Measurements from ENCODE around the gene P2RX1.
"Not testable (repeated sequence)": the region's sequence is repeated elsewhere in the genome, so short reads cannot be mapped to it uniquely, and the experiment has no call there.

Gene P2RX1

DNA sequence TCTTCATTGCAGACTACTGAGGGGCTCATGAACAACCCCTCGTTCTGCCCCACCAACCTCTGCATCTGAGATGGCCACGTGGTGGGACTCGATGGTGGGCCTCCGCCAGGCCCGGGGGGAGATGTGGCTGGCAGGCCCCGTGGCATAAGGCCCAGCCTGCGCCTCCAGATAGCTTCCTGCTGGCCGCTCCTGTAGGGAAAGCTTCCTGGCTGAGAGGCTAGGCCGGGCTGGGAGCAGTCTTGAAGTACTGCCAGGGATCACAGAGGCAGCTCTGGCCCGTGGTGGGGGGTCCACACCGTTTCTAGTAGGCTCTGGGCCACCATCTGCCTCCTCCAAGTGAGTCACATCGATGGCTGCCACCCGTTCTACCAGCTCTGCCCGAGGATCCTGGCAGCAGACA is 31.0 kb downstream of the P2RX1 start:
- DNase-seq = no peak

GRCh38 chr17:3884188-3884587 is 32.1 kb downstream of the P2RX1 start:
- DNase-seq = no peak

DNA sequence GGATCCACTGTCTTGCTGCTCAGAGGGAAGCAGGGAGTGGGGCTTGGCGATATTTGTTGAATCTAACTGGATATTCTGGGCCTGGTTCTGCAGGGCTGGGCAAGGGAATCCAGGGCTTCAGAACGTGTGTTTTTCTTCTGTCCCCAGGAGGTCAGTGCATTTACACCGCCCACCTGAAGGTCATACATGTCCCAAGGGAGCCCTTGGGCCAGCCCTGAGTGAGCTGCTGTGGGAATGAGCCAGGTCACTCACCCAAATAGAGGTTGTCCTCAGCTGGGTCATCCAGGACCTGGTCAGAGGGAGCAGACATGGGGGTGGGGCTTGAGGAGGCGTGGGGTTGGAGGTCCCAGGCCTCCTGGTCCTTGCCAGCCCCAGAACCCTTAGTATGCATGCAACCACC is 34.0 kb downstream of the P2RX1 start:
- no peak for DNase-seq

- DNase-seq = no peak
These were observed 35.3 kb downstream of the P2RX1 start for GRCh38 chr17:3880983-3881382.

DNA sequence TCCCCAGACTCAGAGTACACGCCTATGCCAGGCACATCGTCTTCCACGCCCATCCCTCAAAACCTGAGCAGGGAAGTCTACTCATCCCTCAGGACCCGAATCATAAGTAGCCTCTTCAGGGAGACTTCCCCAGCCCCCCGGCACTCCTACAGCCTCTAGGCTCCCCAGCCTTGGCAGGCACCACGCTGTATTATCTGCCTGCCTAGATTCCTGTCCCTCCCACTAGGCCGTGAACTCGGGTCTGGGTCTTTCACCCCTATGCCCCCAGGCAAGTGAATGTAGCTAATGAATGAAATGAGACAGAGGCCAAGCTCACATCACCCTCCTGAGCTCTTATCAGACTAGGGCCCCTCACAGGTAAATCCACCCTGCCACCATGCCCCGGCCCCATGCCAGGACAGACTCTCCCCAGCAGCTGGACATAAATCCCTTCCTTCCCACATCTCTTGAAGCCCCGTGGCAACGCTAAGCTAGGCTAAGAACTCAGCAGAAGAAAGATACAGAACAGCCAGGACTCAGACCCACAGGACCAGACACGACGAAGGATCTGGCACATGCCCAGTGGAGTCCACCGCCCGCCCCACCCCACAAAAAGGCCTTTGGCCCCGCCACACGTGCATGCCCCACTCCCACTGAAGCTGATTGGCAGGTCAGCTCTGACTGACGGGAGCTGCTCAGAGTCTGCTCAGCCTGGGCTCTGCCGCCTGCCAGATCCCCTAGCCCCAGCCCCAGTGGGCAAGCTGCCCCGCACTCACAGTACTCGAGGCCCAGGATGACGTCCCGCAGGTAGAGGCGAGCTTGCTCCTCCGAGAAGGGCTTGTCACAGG is 36.5 kb downstream of the P2RX1 start:
- no peak for DNase-seq

GRCh38 chr17:3879186-3879585 is 37.1 kb downstream of the P2RX1 start:
- no peak for DNase-seq

DNA sequence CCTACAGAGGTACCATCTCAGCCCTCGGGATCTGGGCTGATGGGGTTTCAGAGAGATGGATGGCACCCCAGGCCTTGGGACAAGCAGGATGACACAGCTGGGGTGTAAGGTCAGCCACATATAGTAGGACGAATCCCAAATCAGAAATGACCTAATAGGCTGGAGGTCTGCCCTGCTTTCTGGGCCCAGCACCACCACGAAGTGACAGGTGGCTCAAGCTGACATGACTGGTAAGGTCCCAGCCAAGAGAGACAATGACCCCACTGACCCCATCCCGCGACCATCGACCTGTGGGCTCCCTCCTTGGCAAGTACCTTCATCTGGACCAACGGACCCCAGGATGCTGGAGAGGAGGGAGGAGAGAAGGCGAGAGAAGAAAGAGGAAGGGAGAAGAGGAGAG is 39.0 kb downstream of the P2RX1 start:
- no peak for DNase-seq

DNA sequence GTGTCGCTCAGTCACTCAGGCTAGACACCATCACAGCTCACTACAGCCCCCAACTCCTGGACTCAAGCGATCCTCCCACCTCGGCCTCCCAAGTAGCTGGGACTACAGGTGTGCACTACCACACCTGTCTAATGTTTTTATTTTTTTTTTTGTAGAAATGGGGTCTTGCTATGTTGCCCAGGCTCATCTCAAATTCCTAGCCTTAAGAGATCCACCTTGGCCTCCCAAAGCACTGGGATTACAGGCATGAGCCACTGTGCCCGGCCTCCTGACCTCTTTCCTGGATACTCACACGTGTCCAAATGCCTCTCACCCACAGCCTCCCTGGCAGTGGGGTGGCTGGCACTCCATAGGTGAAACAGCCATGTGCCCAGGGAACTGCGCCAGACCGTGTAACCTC is 40.9 kb downstream of the P2RX1 start:
- no peak for DNase-seq

DNA sequence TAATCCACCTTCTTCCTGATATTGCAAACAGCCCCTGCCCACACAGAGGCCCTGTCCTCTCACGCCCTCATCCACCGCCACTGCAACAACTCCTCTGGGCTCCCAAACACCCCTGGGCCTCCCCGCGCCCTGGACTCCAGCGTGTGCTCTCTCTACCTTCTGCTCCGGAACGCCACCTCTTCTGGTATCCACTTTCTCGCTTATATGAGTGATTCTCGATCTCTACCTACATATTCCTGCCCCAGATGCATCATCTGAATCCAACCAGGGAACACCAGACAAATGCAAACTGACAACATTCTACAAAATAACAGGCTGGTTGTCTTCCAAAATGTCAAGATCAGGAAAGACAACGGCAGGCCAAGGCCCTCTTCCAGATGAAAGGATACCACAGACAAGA is 42.4 kb downstream of the P2RX1 start:
- DNase-seq = no peak

GRCh38 chr17:3870871-3871306 is 45.4 kb downstream of the P2RX1 start:
- no peak for DNase-seq

- DNase-seq = no peak
These were observed 48.7 kb downstream of the P2RX1 start for GRCh38 chr17:3867606-3868005.

GRCh38 chr17:3867106-3867505 is 49.2 kb downstream of the P2RX1 start:
- no peak for DNase-seq

GRCh38 chr17:3866276-3866675 is 50.0 kb downstream of the P2RX1 start:
- DNase-seq = no peak

DNA sequence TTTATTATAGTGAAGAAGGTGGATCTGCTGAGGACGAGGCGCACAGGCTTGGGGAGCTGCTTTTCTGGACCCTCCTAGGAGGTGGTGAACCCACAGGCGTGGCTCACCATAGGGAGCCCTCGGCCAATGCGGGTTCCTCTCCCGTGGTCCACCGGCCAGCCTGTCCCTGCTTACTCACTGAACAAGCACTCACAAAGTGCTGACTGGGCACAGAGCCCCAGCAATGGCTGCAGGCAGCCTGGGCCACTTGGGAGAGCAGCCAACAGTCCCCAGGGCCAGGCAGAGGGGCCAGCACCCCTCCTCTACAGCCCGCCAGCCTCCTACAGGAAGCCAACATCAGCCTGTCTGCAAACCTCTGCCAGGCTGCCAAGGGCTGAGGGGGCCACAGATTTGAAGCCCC is 51.1 kb downstream of the P2RX1 start:
- DNase-seq = no peak

DNA sequence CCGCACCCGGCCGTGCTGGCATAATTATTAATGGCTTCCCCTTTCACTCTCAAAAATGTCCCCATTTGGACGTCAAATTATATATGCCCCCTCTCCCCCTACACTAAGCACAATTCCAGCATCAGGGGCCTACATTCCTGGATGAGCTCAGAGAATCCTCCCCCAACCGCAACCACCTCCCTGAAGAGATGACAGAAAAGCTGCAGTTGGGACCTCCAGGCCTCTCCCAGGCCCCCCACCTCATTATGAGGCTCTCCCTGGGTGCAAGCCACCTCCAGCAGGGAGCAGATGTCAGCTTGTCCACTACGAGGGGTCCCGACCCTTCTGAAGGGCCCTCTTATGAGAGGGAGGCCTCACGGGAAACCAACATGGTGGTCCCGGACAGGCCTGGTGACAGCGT is 51.7 kb downstream of the P2RX1 start:
- DNase-seq = no peak

DNA sequence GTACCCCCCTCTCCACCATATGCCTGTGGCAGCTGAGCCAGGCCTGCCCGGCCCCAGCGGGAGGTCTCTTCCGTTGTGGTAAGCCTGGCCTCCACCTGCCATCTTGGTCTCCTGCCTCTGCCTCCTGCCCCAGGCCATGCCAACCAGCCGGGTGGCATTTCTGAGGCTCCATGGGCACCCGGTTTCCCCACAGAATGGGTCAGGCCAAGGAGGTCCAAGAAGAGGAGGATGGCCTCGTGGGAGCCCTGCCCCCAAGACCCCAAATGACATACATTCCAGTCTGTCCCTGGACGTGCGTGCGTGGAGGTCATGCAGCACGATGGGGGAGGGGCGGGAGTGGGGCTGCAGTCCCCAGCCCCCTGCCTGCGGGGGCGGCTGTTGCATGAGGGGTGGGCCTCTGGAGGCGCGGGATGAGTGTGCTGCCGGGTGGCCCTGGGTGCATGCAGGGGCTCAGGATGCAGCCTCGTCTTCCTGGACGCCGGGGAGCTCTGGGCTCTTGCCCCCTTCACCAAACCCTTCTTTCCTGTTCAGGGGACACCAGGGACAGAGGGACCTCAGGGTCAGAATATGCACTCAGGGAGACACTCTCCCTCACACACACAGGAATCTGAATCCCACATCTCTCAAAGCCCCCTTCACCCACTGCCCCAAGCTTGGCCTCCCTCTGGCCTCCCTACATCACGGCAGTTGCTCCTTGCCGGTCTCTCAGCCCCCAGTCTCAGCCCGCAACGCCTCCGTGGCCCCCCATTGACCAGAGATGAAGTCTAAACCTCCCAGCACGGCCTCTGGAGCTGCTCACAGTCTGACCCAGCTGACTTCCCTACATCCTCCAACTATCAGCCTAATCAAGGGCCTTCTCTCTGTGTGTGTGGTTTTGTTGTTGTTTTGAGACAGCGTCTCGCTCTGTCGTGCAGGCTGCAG is 54.2 kb downstream of the P2RX1 start:
- DNase-seq = no peak

DNA sequence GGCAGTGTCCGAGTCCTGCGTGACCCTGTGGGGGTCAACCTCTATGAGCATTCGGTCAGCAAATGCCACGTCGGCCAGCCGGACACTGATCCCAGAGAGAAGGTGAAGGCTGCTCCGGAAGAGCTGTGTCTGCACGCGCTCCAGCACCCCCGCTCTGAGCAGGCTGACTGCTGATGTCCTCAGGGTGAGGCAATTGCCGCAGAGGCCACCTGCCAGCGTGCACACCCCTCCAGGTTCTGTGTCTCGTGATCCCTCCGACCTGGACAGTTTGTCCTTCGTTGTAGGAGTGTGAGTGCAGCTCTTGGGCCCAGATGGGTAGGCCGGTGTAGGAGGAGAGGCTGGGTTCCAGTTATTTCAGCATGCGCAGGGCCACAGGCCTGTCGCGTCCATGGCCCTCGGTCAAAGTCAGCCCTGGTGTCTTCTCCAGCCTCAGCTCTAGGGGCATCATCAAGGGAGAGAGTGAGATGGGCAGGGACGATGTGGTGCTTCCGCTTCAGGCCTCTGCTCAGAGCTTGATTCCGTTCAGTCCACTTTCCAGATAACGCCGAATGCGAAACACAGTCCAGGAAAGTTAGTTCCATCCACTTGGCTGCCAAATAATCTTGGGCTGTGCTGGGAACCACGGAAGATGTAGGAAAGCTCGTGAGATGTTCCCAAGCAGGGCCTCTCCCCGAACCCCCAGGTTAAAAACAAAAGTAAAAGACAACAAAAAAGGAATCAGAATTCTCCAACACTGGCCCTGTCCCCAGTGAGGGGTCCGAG is 55.1 kb downstream of the P2RX1 start:
- no peak for DNase-seq

DNA sequence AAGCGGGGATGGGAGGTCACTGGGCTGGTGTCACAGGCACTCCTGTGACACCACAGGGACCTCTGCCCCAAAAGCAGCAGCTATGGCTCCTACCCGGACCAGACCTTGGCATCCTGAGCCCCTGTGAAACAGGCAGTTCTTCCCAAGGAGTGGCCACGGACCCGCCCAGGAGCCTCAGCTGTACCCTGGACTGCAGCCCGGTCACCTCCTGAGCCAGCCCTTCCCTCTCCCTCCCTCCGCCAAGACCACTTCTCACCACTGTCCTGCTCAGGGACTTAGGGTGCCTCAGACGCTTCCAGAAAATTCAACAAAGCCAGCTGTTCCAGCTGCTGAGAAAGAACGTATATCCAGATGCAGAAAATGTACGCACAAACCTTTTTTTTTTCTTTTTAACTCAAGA is 56.3 kb downstream of the P2RX1 start:
- DNase-seq = no peak

DNA sequence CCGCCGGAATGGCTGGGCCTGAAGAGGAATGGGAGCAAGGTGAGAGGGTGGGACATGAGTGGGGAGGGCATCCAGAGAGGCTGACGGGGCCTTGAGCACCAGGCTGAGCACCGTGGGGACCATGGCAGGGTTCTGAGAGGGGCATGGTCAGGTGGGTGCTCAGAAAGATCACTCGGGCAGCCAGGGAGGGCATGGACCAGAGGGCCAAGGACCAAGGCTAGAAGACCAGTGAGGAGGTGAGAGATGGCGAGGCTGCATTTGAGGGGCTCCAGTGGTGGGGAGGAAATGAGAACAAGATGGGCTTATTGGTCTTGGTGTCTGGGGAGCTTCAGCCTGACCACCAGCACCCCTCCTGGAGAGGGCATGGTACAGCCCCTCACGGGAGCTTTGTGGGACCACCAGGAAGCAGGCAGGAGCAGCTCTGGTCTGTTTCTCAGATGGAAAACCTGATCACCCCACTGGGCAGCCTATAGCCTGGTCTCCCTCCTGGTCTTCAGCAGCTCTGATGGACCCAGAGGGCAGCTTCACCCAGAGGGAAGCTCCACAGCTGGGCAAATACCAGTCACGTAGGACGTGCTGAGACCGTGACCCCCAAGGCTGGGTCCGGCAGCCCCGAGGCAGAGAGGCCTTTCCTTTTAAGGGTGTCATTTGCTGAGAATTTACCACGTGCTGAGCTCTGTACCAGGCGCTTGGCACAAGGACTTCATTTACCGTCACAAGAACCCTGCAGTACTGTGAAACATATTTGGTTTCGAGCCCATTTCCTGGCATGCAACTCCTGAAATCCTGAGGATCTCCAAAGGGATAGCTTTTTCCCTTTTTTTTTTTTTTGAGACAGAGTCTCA is 58.8 kb downstream of the P2RX1 start:
- DNase-seq = no peak

- not testable (repeated sequence) for DNase-seq
These were observed 62.1 kb downstream of the P2RX1 start for GRCh38 chr17:3854204-3854603.

- DNase-seq = no peak
These were observed 63.7 kb downstream of the P2RX1 start for GRCh38 chr17:3852561-3852960.

- no peak for DNase-seq
These were observed 64.7 kb downstream of the P2RX1 start for GRCh38 chr17:3851461-3852100.
